T-cell (primary cell): ENCODE data around the gene RICTOR. TPM values are rescaled to one million over a fixed set of nuclear protein-coding genes. Genes with fewer than 3 reads are reported as not detected.

Experiments used
- ATAC-seq, 4 experiments: fragments of 200-7000 bp in 3 of 4; fragments of 150-1000 bp in 1 of 4; cut with Tn5 transposase; replicated peaks in 1 of 4; 1 replicate in 3 of 4; 2 replicates in 1 of 4; pipeline ENCODE4 v1.10.0; 2021; ENCODE audit warnings: moderate library complexity in 3 of 4, mild to moderate bottlenecking in 2 of 4, moderate number of reproducible peaks in 1 of 4
- CTCF ChIA-PET, 2 donors: fragments of 300-600 bp; sonication (Branson Sonifier 250); formaldehyde crosslinking; loops; one replicate each; lab custom pipeline; 2022; ENCODE audit warnings: antibody characterized with exemption in 2 of 2; lab: Charles Lee
- POLR2A ChIA-PET, 2 donors: fragments of 300-600 bp; sonication (Branson Sonifier 250); formaldehyde crosslinking; loops; one replicate each; lab custom pipeline; 2022; ENCODE audit warnings: antibody characterized with exemption in 2 of 2; lab: Charles Lee
- DNase-seq, 35 experiments: peaks; one replicate each; pipeline versions ENCODE4 v3.0.0 to v3.0.0-alpha.2; 2013 to 2023
- H3K27ac ChIP-seq: one replicate; pipeline ENCODE4 v1.5.1; 2013; ENCODE audit warnings: low read length
- H3K27me3 ChIP-seq, 2 experiments: replicated peaks in 1 of 2; 1 replicate in 1 of 2; 2 replicates in 1 of 2; pipeline versions ENCODE4 v1.6.1 to v1.7.0; 2013; ENCODE audit warnings: low read length in 1 of 2, mixed read lengths in 1 of 2; ENCODE audit not compliant: control insufficient read depth in 2 of 2, insufficient read depth in 2 of 2; ENCODE audit errors: extremely low read depth in 1 of 2
- H3K36me3 ChIP-seq, 2 donors: 1 replicate in 1 of 2; 2 replicates in 1 of 2; pipeline versions ENCODE4 v1.6.1 to v1.7.0; 2013; ENCODE audit warnings: low read length in 1 of 2; ENCODE audit not compliant: control insufficient read depth in 2 of 2, insufficient read depth in 1 of 2; ENCODE audit errors: extremely low read depth in 1 of 2
- H3K4me1 ChIP-seq, 2 experiments: 1 replicate in 1 of 2; 2 replicates in 1 of 2; pipeline versions ENCODE4 v1.6.1 to v1.7.0; 2013; ENCODE audit warnings: low read length in 2 of 2, mixed read lengths in 1 of 2; ENCODE audit not compliant: insufficient read depth in 2 of 2, control insufficient read depth in 1 of 2; ENCODE audit errors: extremely low read depth in 1 of 2
- H3K4me3 ChIP-seq, 2 donors: 1 replicate in 1 of 2; 2 replicates in 1 of 2; pipeline versions ENCODE4 v1.5.1 to v1.7.0; 2013; ENCODE audit warnings: mild to moderate bottlenecking in 2 of 2, low read length in 1 of 2, moderate library complexity in 1 of 2; ENCODE audit not compliant: control insufficient read depth in 1 of 2; ENCODE audit errors: extremely low read depth in 1 of 2
- H3K9me3 ChIP-seq: 2 replicates; pipeline ENCODE4 v1.7.0; 2013
- H3K27ac Mint-ChIP-seq, 2 donors: one replicate each; pipeline ENCODE4 v1.8.0; 2020 to 2021; ENCODE audit warnings: mild to moderate bottlenecking in 2 of 2, mixed read lengths in 2 of 2
- H3K27me3 Mint-ChIP-seq, 2 donors: one replicate each; pipeline ENCODE4 v1.8.0; 2021 to 2022; ENCODE audit warnings: mixed read lengths in 2 of 2
- H3K36me3 Mint-ChIP-seq: one replicate; pipeline ENCODE4 v1.8.0; 2021; ENCODE audit warnings: mixed read lengths
- H3K4me1 Mint-ChIP-seq, 3 donors: one replicate each; pipeline ENCODE4 v1.8.0; 2020 to 2022; ENCODE audit warnings: mixed read lengths in 3 of 3, mild to moderate bottlenecking in 1 of 3
- H3K4me3 Mint-ChIP-seq, 3 donors: one replicate each; pipeline ENCODE4 v1.8.0; 2020 to 2022; ENCODE audit warnings: mild to moderate bottlenecking in 3 of 3, mixed read lengths in 3 of 3, moderate library complexity in 3 of 3
- H3K9me3 Mint-ChIP-seq, 3 donors: one replicate each; pipeline ENCODE4 v1.8.0; 2020 to 2022; ENCODE audit warnings: mixed read lengths in 3 of 3
- WGBS: methylation state at CpG from one replicate; pipeline ENCODE4 v1.1.5; 2013; ENCODE audit warnings: missing lambda C conversion rate; ENCODE audit not compliant: insufficient coverage; 5-methylcytosine and 5-hydroxymethylcytosine counted together
- total RNA-seq, 35 experiments: library from RNA in 6 of 35; stranded (reverse) in 6 of 35; fragments of 120-200 nt in 1 of 35; gene quantifications; one replicate each; pipeline versions ENCODE4 v1.2.1 to v1.2.4 and lab custom pipeline; 2013 to 2026

RICTOR gene
- total RNA-seq, 5 donors from 2014 or later (not counting 1 experiment from before 2014, with no cell fraction given): 68.5 to 85.8 (median 74.8) TPM

- H3K27ac ChIP-seq: no peak overlapping the region
- no peak overlapping the region for H3K4me3 ChIP-seq
- Mint-ChIP-seq H3K4me1 (no peaks in the 10 kb centered on the region), H3K36me3 (no peaks in the 10 kb centered on the region), H3K27ac (no peak overlapping the region), H3K4me3 (no peak overlapping the region), H3K27me3 (peaks cover 18 to 33% of the 10 kb centered on the region in 2 donors), H3K9me3 (peaks cover 4 to 32% (median 9%) of the 10 kb centered on the region in 3 donors)
- WGBS: 100% methylated on average over 1 of the region's 3 CpGs
- ChIA-PET POLR2A (no interaction called here), CTCF (no interaction called here)
- DNase-seq: no peak
- ATAC-seq: no peak
- H3K9me3 ChIP-seq: no peaks in the 10 kb centered on the region
- H3K27me3 ChIP-seq: peaks cover 2 to 16% of the 10 kb centered on the region in 2 experiments
- no peaks in the 10 kb centered on the region for H3K4me1 ChIP-seq
- H3K36me3 ChIP-seq: no peaks in the 10 kb centered on the region
These were observed 181.8 kb downstream of the RICTOR start for GRCh38 chr5:38892363-38892762.

DNA sequence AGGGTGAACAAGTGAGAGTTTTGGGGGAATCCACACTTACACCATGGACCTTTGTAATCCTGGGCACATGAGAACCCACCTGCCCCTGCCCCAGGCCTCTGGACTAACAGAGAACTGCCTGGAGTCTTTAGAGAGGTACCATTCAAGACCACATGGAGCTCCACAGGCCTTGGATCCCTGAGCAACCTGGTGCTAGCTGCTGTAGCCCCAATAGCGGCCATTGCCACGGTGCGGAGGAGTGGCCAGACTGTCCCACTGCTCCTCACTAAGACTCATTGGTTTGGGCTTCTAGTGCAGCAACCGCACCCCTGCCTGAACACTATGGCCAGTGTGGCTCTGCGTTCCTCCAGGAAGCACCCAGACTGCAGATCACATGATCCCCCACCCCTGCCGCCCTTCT is 182.6 kb downstream of the RICTOR start:
- no peaks in the 10 kb centered on the region for H3K36me3 Mint-ChIP-seq
- ATAC-seq (no peak), DNase-seq (no peak)
- H3K4me1 Mint-ChIP-seq: no peaks in the 10 kb centered on the region
- Histone ChIP-seq H3K27me3 (peaks cover 2 to 16% of the 10 kb centered on the region in 2 experiments), H3K27ac (no peak overlapping the region), H3K36me3 (no peaks in the 10 kb centered on the region), H3K9me3 (no peaks in the 10 kb centered on the region), H3K4me1 (no peaks in the 10 kb centered on the region), H3K4me3 (no peak overlapping the region)
- H3K9me3 Mint-ChIP-seq: peaks cover 0 to 25% (median 9%) of the 10 kb centered on the region in 3 donors
- CTCF ChIA-PET: no interaction called here
- H3K27ac Mint-ChIP-seq: no peak overlapping the region
- 79% methylated on average over 5 of the region's 6 CpGs for WGBS
- POLR2A ChIA-PET: no interaction called here
- H3K4me3 Mint-ChIP-seq: no peak overlapping the region
- H3K27me3 Mint-ChIP-seq: peaks cover 19 to 34% of the 10 kb centered on the region in 2 donors

DNA sequence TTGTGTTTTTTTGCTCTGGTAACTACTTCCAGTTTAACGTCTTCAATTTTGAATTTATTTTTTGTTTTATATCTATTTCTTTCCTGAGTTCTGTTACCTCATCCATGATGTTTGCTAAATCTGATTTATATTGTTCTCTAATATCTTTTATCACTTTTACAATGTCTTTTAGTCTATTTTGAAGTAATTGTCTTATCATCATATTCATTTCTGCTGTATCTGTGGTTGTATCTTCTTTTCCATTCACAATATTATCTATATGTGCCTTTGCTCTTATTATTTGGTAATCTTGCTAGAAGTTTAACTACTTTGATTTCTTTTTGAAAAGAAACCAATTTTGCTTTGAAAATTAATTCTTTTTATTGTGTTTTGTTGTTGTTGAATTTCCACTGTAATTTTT is 184.8 kb downstream of the RICTOR start:
- ChIA-PET CTCF (no interaction called here), POLR2A (no interaction called here)
- H3K36me3 ChIP-seq: no peaks in the 10 kb centered on the region
- no peaks in the 10 kb centered on the region for H3K9me3 ChIP-seq
- Mint-ChIP-seq H3K4me1 (no peaks in the 10 kb centered on the region), H3K27ac (no peak overlapping the region), H3K27me3 (peaks cover 25 to 32% of the 10 kb centered on the region in 2 donors), H3K9me3 (peaks cover 0 to 10% (median 3%) of the 10 kb centered on the region in 3 donors), H3K4me3 (no peak overlapping the region), H3K36me3 (no peaks in the 10 kb centered on the region)
- no peak overlapping the region for H3K4me3 ChIP-seq
- H3K4me1 ChIP-seq: no peaks in the 10 kb centered on the region
- peaks cover 2 to 16% of the 10 kb centered on the region in 2 experiments for H3K27me3 ChIP-seq
- ATAC-seq (no peak), DNase-seq (no peak)
- H3K27ac ChIP-seq: no peak overlapping the region
- no CpG with 5 or more reads among the region's 1 CpG for WGBS

DNA sequence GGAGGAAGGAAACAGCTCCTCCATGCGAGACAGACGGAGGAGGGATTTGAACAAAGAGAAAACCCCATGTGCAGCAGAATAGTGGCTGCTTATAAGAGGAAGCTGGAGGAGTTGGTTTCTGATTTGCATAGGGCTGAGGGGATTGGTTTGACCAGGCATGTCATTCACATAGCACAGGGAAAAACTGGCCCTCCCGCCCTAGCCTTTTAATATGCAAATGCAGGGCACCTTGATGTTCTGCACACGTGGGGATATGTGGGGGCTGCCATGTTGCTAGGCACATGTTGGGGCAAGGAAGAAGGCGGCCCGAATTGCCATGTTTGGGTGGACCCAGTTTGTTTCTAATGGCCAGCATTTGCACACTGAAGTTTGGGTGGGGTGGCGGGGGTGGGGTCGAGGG is 186.2 kb downstream of the RICTOR start:
- ATAC-seq: no peak
- Mint-ChIP-seq H3K9me3 (no peaks in the 10 kb centered on the region), H3K27me3 (peaks cover 32 to 35% of the 10 kb centered on the region in 2 donors), H3K4me3 (no peak overlapping the region), H3K36me3 (no peaks in the 10 kb centered on the region), H3K4me1 (no peaks in the 10 kb centered on the region), H3K27ac (no peak overlapping the region)
- no peak overlapping the region for H3K4me3 ChIP-seq
- ChIA-PET CTCF (no interaction called here), POLR2A (interaction anchor here in 1 of 2 donors (0.6 kb wide), 1 partner anchor 1097 kb away, joined by 4 read pairs; no protein-coding TSS in a partner anchor)
- peaks cover 0 to 16% of the 10 kb centered on the region in 2 experiments for H3K27me3 ChIP-seq
- no peak for DNase-seq
- H3K36me3 ChIP-seq: no peaks in the 10 kb centered on the region
- no peaks in the 10 kb centered on the region for H3K4me1 ChIP-seq
- no peak overlapping the region for H3K27ac ChIP-seq
- WGBS: 36% methylated on average over 4 of the region's 8 CpGs
- no peaks in the 10 kb centered on the region for H3K9me3 ChIP-seq

Other genes with a start within 250 kb of the RICTOR start
- under 1 TPM in 4 of 5 donors, not detected in 1; 0.08 to 0.26 (median 0.14) TPM for gene OSMR, start 228.4 kb downstream of the RICTOR start, total RNA-seq
- gene FYB1, start 145.2 kb upstream of the RICTOR start, total RNA-seq: 100 to 1,000 TPM; 372 to 769 (median 428) TPM